Activated CD8-positive, alpha-beta T cell treated with anti-CD3 and anti-CD28 coated beads for 36 hours (primary cell): Measurements from ENCODE around the gene ITGB6. TPM values are rescaled to one million over a fixed set of nuclear protein-coding genes. Genes with fewer than 3 reads are reported as not detected.

Experiments
- ATAC-seq: fragments of 200-7000 bp; cut with Tn5 transposase; one replicate; pipeline ENCODE4 v1.10.0; 2021; ENCODE audit warnings: mild to moderate bottlenecking, moderate library complexity
- CTCF ChIA-PET: fragments of 350-600 bp; sonication (Branson Sonifier 250); formaldehyde crosslinking; loops from one replicate; lab custom pipeline; 2021; ENCODE audit warnings: antibody characterized with exemption; lab: Charles Lee
- POLR2A ChIA-PET: fragments of 350-600 bp; sonication (Branson Sonifier 250); formaldehyde crosslinking; loops from one replicate; lab custom pipeline; 2021; ENCODE audit warnings: antibody characterized with exemption; lab: Charles Lee
- DNase-seq: peaks from one replicate; pipeline ENCODE4 v3.0.0-alpha.2; 2020
- H3K27ac Mint-ChIP-seq: one replicate; pipeline ENCODE4 v1.8.0; 2021; ENCODE audit warnings: mild to moderate bottlenecking, mixed read lengths
- H3K27me3 Mint-ChIP-seq: one replicate; pipeline ENCODE4 v1.8.0; 2021; ENCODE audit warnings: mixed read lengths
- H3K36me3 Mint-ChIP-seq: one replicate; pipeline ENCODE4 v1.8.0; 2021; ENCODE audit warnings: low read depth, mixed read lengths
- H3K4me1 Mint-ChIP-seq: one replicate; pipeline ENCODE4 v1.8.0; 2021; ENCODE audit warnings: low read depth, mixed read lengths
- H3K4me3 Mint-ChIP-seq: one replicate; pipeline ENCODE4 v1.8.0; 2021; ENCODE audit warnings: mild to moderate bottlenecking, moderate library complexity, mixed read lengths
- H3K9me3 Mint-ChIP-seq: one replicate; pipeline ENCODE4 v1.8.0; 2021; ENCODE audit warnings: mixed read lengths
- intact Hi-C: fragments of 100-400 bp; cut with micrococcal nuclease; formaldehyde crosslinking; loops from one replicate; pipeline ENCODE4 v1.10.0; 2022
- total RNA-seq, 2 experiments: library from RNA; stranded (reverse); gene quantifications; one replicate each; pipeline ENCODE4 v1.2.3, GENCODE V29; 2021
- TF ChIP-seq, protein P1 (sequence below): fragments of 200-600 bp; IDR thresholded peaks from one replicate; pipeline ENCODE4 v1.8.0; 2022; ENCODE audit warnings: antibody characterized with exemption, mild to moderate bottlenecking

Gene ITGB6
- total RNA-seq, 2 experiments from 2014 or later, result not detected

DNA sequence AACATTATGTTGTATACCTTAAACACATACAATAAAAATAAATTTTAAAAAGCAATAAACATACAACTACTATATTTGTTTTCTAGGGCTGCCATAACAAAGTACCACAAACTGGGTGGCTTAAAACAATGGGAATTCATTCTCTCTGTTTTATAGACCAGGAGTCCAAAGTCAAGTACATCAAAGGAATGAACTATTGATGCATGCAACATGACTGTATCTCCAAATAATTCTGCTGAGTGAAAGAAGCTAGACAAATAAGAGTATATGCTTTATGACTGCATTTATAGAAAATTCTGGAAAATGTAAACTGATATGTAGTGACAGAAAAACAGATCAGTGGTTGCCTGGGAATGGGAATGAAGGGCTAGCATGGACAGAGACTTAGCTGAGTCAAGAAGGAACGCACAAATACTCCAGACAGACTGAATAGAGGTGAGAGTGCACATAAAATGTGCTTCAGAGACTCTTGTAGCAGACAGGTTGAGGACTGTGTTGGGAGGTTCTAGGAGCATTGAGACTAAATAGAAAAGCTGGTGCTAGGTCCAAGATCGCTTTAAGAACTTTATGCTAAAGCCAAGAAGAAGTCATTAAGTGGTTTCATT lies 126.7 kb downstream of the ITGB6 start:
- CTCF ChIA-PET, result no interaction called here
- TF ChIP-seq, protein P1, sequence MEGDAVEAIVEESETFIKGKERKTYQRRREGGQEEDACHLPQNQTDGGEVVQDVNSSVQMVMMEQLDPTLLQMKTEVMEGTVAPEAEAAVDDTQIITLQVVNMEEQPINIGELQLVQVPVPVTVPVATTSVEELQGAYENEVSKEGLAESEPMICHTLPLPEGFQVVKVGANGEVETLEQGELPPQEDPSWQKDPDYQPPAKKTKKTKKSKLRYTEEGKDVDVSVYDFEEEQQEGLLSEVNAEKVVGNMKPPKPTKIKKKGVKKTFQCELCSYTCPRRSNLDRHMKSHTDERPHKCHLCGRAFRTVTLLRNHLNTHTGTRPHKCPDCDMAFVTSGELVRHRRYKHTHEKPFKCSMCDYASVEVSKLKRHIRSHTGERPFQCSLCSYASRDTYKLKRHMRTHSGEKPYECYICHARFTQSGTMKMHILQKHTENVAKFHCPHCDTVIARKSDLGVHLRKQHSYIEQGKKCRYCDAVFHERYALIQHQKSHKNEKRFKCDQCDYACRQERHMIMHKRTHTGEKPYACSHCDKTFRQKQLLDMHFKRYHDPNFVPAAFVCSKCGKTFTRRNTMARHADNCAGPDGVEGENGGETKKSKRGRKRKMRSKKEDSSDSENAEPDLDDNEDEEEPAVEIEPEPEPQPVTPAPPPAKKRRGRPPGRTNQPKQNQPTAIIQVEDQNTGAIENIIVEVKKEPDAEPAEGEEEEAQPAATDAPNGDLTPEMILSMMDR, result no peak
- intact Hi-C loops, result no loop called here
- H3K27me3 Mint-ChIP-seq, result peaks cover 2% of the 10 kb centered on the region
- H3K27ac Mint-ChIP-seq, result no peak overlapping the region
- no peaks in the 10 kb centered on the region for H3K36me3 Mint-ChIP-seq
- no peak for ATAC-seq
- no peaks in the 10 kb centered on the region for H3K4me1 Mint-ChIP-seq
- DNase-seq, result no peak
- POLR2A ChIA-PET, result no interaction called here
- H3K4me3 Mint-ChIP-seq, result no peak overlapping the region
- H3K9me3 Mint-ChIP-seq, result peaks cover 2% of the 10 kb centered on the region

- no peaks in the 10 kb centered on the region for H3K4me1 Mint-ChIP-seq
- ATAC-seq, result no peak
- CTCF ChIA-PET, result no interaction called here
- peaks cover 2% of the 10 kb centered on the region for H3K9me3 Mint-ChIP-seq
- peaks cover 11% of the 10 kb centered on the region for H3K27me3 Mint-ChIP-seq
- H3K4me3 Mint-ChIP-seq, result no peak overlapping the region
- H3K27ac Mint-ChIP-seq, result no peak overlapping the region
- intact Hi-C loops, result no loop called here
- POLR2A ChIA-PET, result no interaction called here
- DNase-seq, result no peak
- H3K36me3 Mint-ChIP-seq, result no peaks in the 10 kb centered on the region
- TF ChIP-seq, protein P1, result no peak
Observed at GRCh38 chr2:160068906-160069305, 131.2 kb downstream of the ITGB6 start.

DNA sequence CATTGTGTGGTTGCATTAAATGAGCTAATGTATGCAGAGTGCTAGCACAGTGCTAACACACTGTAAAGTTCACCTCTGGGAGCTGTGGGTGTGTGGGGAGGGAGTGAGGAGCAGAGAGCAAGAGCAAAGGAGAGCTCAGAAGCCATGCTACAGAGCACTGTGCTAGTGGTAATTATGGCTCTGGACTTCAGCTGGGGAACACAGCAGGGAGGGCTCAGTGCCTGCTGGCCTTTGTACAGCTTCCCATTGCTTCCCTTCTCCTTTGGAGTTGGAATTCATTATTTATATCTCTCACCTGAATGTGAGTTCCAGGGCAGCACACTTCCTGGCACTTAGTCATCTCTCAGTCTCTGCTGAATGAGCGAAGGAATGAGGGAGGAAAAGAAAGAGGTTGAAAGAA lies 135.2 kb downstream of the ITGB6 start:
- DNase-seq, result no peak
- ChIA-PET CTCF (no interaction called here), POLR2A (no interaction called here)
- Mint-ChIP-seq H3K9me3 (peaks cover 2% of the 10 kb centered on the region), H3K4me1 (no peaks in the 10 kb centered on the region), H3K27ac (no peak overlapping the region), H3K4me3 (no peak overlapping the region), H3K27me3 (peaks cover 37% of the 10 kb centered on the region), H3K36me3 (no peaks in the 10 kb centered on the region)
- intact Hi-C loops, result no loop called here
- no peak for ATAC-seq
- TF ChIP-seq, protein P1, result no peak

DNA sequence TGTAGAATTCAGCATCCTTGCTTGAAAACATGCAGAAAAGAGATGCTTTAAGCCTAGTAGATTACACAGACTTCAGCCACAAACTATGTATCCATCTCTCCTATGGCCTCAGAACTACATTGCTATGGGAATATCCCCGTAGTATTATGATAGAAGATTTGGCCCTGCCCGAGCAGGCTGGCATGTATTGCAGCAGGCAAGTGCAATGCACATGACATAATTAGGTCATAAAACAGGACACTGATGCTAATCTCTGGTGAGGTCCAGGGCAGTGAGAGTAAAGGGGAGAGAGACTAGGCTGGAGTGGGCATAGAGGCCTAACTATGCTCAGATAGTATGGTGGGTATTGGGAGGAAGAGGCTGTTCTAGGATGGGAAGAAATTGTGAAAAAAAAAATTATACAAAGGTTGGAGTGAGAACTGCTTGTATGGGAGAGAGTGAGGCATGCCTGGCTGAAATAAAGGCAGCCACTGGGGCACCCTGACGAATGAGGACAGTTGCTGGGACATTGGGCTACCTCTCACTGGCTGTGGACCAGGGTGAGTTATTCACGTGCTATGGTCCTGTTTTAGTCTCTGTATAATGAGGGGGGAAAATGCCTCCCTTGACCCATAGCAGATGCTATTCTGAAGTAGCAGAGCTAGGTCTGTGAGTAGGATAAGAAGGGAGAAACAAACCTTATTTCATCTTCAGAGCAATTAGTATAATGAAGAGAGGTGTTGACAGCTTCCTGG lies 136.0 kb downstream of the ITGB6 start:
- DNase-seq, result no peak
- Mint-ChIP-seq H3K27me3 (peaks cover 43% of the 10 kb centered on the region), H3K27ac (no peak overlapping the region), H3K36me3 (no peaks in the 10 kb centered on the region), H3K4me3 (no peak overlapping the region), H3K4me1 (no peaks in the 10 kb centered on the region), H3K9me3 (peaks cover 2% of the 10 kb centered on the region)
- intact Hi-C loops, result no loop called here
- ChIA-PET POLR2A (no interaction called here), CTCF (no interaction called here)
- ATAC-seq, result no peak
- TF ChIP-seq, protein P1, result no peak

DNA sequence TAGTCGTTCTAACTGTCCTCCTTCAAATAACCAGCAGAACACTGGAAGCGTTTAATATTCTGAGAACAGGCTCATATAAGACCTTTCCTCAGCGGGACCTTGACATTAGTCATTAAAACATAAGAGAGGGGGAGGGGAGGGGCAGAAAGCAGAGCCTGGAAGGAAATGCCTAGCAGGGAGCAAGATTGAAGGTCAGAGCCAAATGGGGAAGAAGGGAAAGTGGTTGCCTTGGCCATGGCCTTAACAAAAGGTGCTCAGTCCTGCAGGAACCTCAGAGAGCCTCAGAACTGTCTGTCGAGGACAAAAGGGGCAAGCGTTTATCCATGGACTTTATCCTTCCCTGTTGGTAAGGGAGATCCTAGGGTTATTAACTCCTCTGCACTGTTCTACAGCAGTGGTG lies 136.8 kb downstream of the ITGB6 start:
- Mint-ChIP-seq H3K4me3 (no peak overlapping the region), H3K27me3 (peaks cover 45% of the 10 kb centered on the region), H3K4me1 (no peaks in the 10 kb centered on the region), H3K9me3 (no peaks in the 10 kb centered on the region), H3K36me3 (no peaks in the 10 kb centered on the region), H3K27ac (no peak overlapping the region)
- ATAC-seq (no peak), DNase-seq (no peak)
- CTCF ChIA-PET, result no interaction called here
- TF ChIP-seq, protein P1, result no peak
- intact Hi-C loops, result no loop called here
- POLR2A ChIA-PET, result no interaction called here
